NCI-H2081 treated with DMSO at 0.1 percent for 48 hours (cell line): Measurements from ENCODE around the gene TRMT1.

Experiments
- DNase-seq: peaks from one replicate; lab custom pipeline; 2025; lab: John Stamatoyannopoulos, UW

Gene TRMT1

DNA sequence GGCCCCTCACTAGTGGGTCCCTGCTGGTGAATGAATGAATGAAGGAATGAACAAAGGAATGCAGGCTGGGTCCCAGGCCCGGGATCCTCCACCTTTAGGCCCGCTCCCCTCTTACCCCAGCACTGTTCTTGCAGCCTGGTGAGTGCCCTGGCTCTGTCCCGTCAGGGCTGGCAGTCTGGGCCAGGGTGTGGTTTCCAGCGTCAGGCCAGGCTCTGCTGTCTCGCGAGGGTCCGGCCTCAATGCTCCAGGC, 14.2 kb downstream of the TRMT1 start:
- no peak for DNase-seq

DNA sequence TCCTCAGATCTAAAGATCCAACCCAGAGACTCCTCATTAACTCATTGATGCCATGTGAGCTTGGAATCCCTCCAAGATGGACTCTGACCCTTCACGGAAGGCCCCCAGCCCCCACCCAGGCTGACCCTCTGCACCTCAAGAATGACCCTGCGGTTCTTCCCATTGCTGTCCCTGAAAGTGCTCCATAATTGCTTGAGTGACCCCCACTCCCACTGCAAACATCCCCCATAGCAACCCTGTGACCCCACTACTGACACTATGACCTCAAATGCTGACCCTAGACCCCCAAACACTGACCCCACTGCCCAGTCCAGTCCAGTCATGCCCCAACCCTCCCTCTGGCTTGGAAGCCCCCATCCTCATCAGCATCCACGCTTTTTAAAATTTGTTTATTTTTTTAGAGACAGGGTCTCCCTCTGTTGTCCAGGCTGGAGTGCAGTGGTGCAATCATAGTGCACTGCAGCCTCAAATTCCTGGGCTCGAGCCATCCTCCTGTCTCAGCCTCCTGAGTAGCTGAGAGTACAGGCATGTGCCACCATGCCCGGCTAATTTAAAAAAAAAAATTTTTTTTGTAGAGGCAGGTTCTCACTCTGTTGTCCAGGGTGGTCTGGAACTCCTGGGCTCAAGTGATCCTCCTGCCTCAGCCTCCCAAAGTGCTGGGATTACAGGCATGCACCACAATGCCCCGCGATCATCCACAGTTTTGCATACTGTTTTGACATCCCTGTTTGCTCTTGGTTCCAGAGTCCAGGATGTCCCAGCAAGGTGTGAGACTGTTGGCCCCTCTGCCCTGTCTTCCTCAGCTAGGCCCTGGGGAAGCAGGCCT, 14.7 kb downstream of the TRMT1 start:
- DNase-seq: no peak

DNA sequence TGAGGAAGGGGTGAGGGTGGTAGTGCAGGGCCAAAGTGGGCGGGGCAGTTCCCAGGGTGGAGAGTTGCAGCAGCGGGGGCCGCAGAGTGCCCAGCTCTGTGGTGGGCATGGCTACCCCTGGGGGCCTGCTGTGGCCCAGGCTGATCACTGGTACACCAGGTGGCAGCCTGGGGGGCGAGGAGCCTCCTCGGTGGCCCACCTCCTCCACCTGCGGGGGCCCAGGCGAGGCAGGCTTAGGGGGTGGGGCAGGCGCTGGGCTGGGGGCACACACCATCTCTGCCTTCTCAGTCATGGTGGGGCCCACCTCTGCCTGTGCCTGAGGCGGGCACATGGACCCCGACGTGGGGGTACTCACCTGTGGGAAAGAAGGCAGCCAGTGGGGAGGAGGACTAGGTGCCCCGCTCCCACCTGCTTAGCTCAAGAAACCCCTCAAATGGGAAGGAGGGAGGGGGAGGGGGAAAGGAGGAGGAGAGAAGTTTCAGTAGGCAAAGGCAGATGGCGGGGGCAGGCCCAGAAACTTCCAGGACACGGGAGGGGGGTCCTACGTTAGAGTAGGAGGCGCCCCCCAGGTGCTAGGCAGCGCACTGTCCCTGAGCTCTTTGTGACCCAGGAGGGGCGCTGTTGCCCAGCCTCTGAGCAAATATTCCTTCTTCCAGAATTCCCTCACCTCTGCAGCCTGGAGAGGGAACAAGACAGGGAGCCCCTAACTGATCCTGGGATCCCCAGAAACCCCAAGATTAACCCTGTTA, 15.5 kb downstream of the TRMT1 start:
- DNase-seq: no peak

DNA sequence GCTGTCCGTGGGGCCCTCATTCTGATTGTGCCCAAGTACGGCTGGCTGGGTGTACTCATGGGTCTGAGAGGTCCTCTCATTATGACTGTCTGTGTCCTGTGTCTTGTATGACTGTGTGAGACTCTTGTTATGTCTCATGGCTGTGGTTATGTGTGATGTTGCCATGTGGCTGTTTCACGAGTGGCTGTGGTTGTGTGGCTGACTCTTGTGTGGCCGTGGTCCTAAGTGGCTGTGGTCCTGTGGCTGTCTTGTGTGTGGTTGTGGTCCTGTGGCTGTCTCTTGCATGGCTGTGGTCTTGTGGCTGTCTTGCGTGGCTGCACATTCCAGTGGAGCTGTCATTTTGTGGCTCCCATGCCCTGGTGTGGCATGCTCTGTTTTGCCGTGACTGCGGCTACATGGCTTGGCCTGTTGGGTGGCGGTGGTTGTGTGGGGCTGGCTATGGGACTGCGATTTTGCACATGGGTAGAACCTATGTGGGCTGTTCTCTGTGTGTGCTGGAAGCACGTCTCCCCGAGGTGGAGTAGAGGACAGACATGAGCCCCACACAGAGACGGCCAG, 16.4 kb downstream of the TRMT1 start:
- no peak for DNase-seq

DNA sequence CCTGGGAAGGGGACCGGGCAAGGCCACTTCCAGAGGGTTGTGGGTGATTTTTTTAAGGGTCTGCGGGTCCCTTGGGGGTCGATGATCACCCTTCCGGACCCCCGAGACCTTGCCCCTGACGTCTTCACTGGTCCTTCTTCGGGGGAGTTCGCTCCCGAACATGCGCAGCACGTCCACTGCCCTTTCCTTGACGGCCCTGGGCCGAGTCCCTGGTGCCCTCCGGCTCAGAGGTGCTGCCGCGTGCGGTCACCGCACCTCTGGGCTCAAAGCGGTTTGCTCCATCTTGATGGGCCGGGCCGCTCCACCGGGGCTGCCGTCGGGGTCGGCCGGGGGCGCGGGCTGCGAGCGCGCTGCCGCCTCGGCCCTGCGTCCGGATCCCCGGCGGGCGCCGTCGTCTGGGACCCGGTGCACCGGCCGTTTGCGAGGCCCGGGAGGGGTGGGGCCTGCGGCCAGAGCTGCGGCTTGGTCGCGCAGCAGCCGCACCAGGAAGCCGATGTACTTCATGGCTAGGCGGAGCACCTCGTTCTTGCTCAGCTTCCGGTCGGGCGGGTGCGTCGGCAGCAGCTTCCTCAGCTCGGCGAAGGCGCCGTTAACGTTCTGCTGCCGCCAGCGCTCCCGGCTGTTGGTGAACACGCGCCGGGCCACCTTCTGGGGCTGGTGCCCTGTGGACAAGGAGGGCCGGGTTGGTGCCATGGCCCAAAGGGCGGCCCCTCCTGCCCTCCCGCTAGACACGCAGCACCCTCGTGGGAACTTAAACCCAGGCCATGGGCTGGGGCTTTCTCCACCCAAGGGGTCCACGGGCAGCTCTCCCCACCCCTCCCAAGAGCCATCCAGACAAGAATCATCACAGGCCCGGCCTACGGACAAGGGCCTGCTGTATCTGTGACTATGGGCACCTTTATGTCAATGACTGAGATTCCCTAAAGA, 17.2 kb downstream of the TRMT1 start:
- DNase-seq: no peak

DNA sequence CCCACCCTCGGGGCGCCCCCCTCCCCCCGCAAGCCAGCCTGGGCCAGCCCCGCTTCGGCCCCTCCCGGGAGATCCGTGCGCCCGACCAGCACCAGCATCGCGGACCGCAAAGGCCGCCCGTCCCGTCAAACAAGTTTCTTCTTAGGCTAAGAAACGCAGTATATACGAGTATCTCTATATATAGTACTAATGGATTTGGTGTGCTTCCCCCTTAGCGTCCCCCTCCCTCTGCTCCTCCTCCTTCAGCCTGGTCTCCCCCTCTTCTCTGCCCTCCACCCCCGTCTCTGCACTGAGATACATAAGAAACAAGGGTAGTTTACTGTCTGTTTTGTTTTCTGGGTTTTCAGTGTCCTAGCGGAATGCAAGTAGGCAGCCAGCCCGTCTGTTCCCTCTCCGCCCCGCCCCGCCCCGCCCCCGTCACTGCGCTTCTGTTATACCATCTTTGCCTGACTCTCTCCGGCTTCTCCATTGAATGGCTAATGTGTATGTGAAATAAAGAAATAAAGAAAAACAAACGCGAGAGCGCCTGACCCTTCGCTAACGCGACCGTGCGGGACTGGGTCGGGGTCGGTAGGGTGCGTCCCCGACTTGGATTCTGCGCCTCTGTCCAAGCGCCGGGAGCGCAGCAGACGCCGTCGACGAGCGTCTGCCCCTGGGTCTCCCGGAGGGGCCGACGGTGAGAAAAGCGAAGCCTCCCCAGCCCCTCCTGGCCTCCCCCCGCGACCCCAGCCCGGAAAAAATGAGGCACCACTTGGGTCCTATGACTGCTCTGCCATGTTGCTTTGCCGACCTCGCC, 18.1 kb downstream of the TRMT1 start:
- no peak for DNase-seq

DNA sequence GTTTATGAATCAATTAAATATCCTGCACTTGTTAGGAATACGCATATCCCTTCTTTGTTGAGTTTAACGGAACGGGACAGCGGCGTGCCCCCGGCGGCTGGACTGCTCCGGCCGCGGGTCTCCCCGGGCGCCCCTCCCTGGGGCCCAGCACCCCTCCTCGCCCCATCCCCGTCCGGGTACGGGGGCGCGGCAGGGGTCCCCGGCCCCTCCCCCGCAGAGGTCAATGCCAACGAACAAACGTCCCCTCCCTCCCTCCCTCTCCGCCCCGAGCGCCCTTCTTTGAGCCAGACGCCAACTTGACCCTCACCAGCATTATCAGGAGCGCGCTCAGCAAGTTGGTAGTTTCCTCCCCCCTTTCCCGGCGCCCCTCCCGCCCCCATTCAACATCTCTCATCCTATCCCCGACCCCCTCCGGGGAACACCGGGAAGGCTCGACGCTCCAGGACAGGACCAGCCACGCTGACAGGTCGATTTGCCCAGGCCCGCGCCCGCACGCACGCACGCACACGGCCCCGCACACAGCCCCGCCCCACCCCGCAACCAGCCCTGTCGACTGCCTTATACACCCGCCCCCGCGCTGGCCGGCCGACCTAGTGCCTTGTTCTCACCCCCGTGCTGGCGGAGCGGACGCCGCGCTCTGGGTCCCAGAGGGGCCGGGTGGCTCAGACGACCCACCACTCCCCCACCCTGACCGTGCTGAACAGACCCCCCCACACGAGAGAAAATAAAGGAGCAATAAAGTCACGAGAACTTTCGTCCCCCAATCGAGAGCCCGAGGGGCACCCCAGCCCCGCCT, 18.9 kb downstream of the TRMT1 start:
- no peak for DNase-seq

DNA sequence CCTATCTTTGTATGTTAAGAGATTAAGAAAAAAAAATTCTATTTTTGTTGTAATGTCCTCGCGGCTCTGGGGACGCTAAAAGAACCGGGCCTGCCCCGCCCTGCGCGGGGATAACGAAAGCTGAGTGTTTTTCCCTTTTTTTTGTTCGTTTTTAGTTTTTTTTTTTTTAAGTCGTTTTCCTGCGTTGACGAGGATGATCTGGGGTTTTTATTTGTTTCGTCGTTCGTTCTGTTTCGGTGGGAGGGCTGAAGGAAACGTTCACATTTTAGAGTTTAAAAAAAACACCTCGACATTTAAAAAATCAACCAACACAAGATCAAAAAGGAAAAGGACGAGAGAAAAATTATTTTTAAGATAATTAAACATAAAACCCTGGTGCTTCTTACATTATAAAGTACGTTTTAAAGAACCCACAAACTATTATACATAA, 19.5 kb downstream of the TRMT1 start:
- no peak for DNase-seq

DNA sequence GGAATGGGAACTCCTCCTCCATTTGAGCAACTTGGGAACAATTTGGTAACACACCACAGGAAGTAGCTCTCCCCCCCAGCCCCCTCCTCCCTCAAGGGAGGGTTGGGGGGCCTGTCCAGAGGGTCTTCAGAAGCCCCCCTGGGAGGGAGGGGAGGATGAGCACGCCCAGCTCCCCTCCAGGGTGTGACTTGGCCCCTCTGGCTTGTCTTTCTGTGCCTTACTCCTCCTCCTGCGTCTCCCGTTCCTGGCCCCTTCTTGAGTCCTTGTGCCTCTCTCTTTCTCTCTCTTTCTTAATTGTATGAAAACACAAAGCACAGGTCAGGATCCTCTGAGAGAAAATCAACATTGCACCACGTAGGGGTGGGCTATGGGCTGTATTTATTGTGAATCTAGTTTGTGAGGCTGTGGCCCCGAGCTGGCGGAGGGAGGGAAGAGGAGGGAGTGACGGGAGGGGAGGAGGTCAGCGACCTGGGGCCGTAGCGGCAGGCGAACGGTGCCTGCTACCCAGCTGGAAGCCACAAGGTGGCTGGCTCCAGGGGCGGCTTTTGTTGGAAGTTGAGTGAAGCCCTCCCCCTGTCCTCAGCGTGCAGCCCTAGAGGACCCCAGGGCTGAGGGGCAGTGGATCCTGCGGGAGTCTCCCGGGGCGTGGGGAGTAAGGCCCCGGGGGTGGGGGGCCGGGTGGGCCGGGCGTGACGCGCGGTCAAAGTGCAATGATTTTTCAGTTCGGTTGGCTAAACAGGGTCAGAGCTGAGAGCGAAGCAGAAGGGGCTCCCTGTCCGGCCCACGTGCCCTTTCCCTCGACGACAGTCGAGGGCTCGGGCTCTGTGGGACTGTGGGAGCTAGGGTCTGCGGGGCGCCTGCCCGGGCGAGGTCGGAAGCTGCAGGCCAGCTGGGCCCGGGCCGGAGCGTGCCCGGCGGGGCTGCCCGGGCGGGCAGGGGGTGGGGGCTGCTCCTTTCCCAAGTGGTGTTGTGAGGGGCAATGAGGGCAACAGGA, 20.3 kb downstream of the TRMT1 start:
- no peak for DNase-seq

DNA sequence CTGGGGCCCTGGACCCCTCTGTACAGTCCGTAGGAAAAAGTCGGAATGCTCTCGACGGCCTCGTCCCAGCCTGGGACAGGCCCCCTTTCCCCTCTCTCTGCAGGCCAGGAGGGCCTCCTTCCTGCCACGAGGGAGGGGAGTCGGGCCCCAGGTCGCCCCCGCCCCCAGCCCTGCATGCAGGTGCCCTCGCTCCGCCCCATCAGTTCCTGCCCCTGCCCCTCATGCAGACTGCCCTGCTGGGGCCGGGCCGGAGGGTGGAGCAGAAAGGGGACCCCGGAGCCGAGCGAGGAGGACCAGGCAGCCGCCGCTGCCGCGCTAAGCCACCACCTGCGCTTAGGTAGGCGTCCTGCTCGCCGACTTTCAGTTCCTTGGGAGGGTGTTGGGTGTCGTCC, 21.2 kb downstream of the TRMT1 start:
- DNase-seq: no peak

DNA sequence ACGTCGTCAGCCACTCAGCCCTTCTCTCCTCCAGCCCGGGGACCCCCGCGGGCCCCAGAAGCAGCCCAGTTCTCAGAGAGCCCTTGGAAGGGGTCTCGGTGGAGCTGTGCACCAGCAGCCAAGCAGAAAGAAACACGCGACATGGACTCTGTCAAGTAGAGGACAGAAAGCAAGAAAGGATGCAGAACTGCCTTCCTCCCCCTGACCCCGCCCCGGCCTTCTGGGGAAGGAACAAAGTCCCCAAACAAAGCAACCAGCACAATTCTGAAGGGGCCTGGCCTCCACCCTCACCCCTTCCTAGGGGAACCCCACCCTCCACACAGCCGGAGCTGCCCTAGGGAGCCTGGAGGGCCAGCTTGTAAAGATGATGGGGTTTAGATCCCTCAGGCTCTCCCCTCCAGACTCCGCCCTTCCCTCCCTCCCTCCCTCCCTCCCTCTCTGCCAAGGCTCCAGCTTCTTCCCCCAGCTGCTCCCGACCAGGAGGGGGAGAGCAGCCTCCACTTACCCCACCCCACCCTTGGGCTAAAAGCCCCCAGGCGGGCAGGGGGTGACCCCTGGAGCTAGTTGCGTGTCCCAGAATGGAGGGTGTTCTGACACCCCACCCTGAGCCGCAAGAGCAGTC, 21.7 kb downstream of the TRMT1 start:
- DNase-seq: no peak

DNA sequence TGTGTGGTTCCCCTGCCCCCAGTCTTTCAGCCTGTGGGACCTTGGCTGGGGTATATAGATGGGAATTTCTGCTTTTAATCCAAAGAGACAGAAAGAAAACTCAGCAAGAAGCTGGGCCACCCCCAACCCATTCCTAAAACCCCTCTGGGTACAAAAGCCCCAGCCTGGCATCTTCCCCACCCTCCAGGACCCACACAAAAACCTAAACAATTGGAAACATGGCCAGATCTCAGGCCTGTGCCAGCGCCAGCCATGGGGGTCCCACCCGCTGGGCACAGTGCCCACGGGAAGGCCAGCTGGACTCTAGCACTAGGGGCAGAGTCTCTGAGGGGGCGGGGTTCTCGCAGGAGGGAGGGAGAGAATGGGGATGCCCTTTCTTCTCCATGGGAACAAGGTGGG, 22.4 kb downstream of the TRMT1 start:
- DNase-seq: no peak

DNA sequence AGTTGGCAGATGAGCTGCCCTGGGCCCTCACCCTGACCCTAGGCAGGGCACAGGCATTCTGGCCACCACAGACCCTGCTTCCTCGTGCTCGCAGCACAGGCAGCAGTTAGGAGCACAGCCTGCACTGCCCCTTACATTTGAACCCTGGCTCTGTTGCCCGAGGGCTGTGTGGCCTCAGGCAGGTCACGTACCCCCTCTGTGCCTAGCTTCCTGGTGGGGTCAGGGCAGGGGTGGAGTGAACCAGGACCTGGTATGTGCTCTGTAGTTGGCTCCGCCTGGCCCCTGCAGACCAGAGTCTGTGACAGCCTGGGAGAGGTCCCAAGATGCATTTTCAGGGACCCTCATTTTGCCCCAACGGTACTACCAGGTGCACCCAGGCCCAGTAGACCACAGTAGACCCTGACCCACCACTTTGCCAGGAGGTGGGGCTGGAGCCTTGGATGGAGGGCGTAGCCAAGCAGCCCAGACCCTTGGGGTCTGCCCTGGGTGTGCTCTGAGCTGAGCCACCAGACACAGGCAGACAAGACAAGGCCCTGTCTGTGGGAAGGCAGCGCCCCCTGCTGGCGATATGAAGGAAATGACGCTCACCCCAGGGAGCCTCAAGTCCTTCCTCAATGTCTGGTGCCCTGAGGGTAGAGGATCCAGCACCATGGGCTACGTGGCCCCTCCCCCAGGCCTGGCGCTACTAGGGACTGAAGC, 23.0 kb downstream of the TRMT1 start:
- peak; percentile 56 for DNase-seq

DNA sequence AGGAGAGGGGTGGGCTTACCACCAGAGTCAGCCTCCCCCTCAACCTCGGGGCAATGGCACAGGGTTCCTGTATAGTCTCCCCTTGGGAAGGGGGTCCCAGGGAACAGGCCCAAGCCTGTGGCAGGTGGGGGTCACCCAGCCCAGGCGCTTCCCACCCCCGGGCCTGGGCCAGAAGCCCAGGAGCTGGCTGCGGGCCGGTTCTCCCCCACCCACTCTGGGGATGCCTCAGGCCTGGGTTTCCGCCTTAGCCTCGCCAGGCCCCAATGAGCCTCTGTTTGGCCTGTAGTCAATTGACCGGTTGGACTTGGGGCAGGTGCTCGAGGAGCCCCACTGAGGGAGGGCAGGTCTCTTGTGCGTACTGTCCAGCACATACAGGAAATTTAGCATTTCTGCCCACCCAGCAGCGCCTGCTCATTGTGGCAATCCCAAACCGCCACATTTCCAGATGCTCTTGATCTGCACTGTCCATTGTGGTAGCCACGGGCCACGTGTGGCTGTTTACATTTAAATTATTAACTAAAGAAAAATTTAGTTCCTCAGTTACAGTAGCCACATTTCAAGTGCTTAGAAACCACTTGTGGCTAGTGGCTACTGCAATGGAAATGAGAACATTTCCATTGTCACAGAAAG, 23.8 kb downstream of the TRMT1 start:
- DNase-seq: no peak

DNA sequence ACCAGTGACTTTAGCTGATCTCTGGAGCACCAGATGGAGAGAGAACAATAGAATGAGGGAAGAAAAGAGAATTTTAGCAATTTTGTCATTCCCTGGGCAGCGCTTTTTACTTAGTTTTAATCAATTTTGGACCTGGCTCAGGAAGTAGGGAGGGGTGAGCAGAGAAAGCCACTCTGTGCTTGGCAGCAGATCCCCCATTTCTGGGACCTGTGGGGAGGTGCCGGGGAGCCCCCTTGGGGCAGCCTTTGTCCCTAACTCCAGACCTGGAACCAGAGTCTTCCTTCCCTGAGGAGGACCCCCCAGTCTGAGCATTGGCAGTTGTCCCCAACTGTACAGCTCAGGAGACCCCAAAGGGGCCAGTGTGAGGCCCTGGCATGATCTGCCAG, 24.4 kb downstream of the TRMT1 start:
- DNase-seq: no peak

DNA sequence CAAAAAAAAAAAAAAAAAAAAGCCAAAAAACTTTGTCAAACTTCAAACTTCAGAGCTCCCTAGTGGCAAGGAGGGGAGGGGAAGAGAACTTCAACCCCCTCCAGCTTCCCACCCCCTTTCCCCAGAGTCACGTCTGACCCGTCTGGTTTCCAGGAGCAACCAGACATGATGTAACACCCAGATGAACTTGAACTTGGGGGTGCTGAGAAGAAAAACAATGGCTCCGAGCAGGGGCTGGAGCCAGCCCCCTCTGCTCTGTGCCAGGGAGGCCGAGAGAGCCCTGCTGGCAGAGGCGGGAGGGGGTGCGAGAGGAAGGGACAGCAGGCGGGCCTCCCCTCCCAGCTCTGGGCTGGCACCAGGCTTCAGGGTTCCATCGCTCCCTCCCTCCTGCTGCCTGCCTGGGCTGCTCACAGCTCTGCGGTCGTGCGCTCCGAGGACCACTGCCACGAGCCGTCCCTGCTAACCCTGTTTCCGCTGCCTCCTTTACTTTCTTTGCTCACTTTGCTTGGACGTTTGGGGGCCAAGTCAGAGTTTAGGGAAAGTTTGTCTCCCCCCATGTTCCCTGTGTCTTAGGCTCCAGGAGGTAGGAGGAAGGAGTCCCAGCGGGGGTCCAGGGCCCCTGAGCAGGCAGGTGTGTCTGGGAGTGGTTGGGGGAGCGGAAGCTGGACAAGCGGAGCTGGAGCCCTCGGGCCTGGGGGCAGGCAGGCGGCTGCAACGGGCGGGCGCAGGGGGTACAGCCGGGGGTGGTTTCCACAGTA, 25.0 kb downstream of the TRMT1 start:
- no peak for DNase-seq
